Lung (tissue), 12 donors: ENCODE results near the gene VRK3. TPM values are rescaled to one million over a fixed set of nuclear protein-coding genes. Genes with fewer than 3 reads are reported as not detected.

Experiments
- ATAC-seq: fragments of 200-7000 bp; cut with Tn5 transposase; one replicate; pipeline ENCODE4 v1.9.1; 2020; ENCODE audit warnings: moderate number of reproducible peaks; ENCODE audit not compliant: insufficient read depth, low FRiP score
- DNase-seq, 3 donors: peaks; one replicate each; pipeline ENCODE4 v3.0.0-alpha.2; 2013 to 2017
- H3K27ac ChIP-seq, 2 donors: one replicate each; pipeline ENCODE4 v1.5.1; 2013; ENCODE audit warnings: mild to moderate bottlenecking in 2 of 2, moderate library complexity in 2 of 2, control low read depth in 1 of 2, inconsistent platforms in 1 of 2, low read depth in 1 of 2, low read length in 1 of 2
- H3K27me3 ChIP-seq, 3 donors: one replicate each; pipeline ENCODE4 v1.5.1; 2013; ENCODE audit warnings: low read length in 2 of 3; ENCODE audit not compliant: control insufficient read depth in 3 of 3, insufficient read depth in 3 of 3
- H3K36me3 ChIP-seq, 4 donors: one replicate each; pipeline ENCODE4 v1.5.1; 2013; ENCODE audit warnings: low read length in 4 of 4, mild to moderate bottlenecking in 1 of 4, moderate library complexity in 1 of 4; ENCODE audit not compliant: control insufficient read depth in 4 of 4, insufficient read depth in 4 of 4
- H3K4me1 ChIP-seq, 5 donors: one replicate each; pipeline ENCODE4 v1.5.1; 2013; ENCODE audit warnings: low read length in 5 of 5, mild to moderate bottlenecking in 2 of 5, moderate library complexity in 1 of 5; ENCODE audit not compliant: control insufficient read depth in 5 of 5, insufficient read depth in 5 of 5
- H3K4me3 ChIP-seq: one replicate; pipeline ENCODE4 v1.5.1; 2013; ENCODE audit warnings: mild to moderate bottlenecking, control low read depth, moderate library complexity
- H3K9ac ChIP-seq, 2 donors: one replicate each; pipeline ENCODE4 v1.5.1; 2013; ENCODE audit warnings: low read length in 2 of 2, control low read depth in 1 of 2; ENCODE audit not compliant: insufficient read depth in 1 of 2
- H3K9me3 ChIP-seq, 4 donors: one replicate each; pipeline ENCODE4 v1.5.1; 2013; ENCODE audit warnings: low read length in 3 of 4, mild to moderate bottlenecking in 1 of 4, moderate library complexity in 1 of 4; ENCODE audit not compliant: control insufficient read depth in 4 of 4, insufficient read depth in 3 of 4
- WGBS, 2 donors: extraction: QIAGEN DNeasy Blood & Tissue Kit; methylation state at CpG; one replicate each; pipeline ENCODE4 v1.1.7; 2013; 5-methylcytosine and 5-hydroxymethylcytosine counted together
- polyA plus RNA-seq, 2 donors: library from polyadenylated mRNA; stranded (reverse); fragments of 200-250 nt; gene quantifications; one replicate each; pipeline ENCODE4 v1.2.1, GENCODE V29; 2013
- total RNA-seq, 2 donors: library from RNA; depleted of rRNA in 1 of 2; stranded (reverse); fragments of >200 nt in 1 of 2; gene quantifications; one replicate each; pipeline ENCODE4 v1.2.1, GENCODE V29; 2014 to 2021
- TF ChIP-seq, protein P1 (sequence below): IDR thresholded peaks from 2 replicates; pipeline ENCODE4 v1.5.1; 2012; ENCODE audit warnings: mild to moderate bottlenecking; ENCODE audit errors: control extremely low read depth, extremely low read depth
- donor health status: control.
- donor health status: control.
- donor health status: Bipolar disorder and iron deficiency.
- donor health status: healthy.
- donor health status: DM: yes; HTN: yes; CAD: no.

Gene VRK3
- total and polyA plus RNA-seq, 4 donors = 15.7 to 48.0 (median 34.4) TPM

DNA sequence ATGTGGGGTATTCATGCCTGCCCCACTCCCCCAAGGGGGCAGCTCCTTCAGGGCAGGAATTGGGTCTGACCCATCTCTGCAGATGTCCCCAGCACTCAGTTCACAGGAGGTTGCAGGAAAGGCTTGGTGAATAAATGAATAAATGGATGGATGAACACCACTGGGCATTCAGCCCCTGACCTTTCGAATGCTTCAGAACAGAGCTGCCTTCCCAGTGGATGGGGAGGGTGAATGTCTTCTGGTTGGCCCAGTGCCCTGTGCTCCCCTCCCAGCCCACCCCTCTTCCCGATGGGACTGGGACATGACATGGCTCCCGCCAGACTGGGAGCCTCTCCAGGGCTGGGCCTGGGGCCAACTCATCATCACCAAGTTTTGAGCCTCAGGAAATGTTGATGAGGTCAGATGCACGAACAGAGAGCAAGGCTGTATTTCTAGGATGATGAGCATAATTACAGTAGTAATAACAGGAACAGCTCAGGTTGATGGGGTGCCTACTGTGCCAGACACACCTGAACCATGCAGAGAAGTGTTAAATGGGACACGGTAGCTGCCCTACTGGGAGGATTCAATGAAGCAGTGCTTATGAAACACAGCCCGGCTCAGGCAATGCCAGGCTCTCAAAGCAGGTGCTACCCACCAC, 25.7 kb downstream of the VRK3 start:
- no peak overlapping the region for H3K4me3 ChIP-seq
- H3K9me3 ChIP-seq = no peaks in the 10 kb centered on the region
- 72 to 83% methylated on average over 6 of the region's 6 CpGs for WGBS, 2 donors
- H3K27me3 ChIP-seq = no peaks in the 10 kb centered on the region
- DNase-seq (peak; percentile 55 to 71 (median 55)), ATAC-seq (no peak)
- peaks cover 13 to 74% (median 37%) of the 10 kb centered on the region in 4 donors for H3K36me3 ChIP-seq
- H3K9ac ChIP-seq = no peak overlapping the region
- H3K4me1 ChIP-seq = peaks cover 0 to 5% (median 0%) of the 10 kb centered on the region in 5 donors
- no peak overlapping the region for H3K27ac ChIP-seq
- TF ChIP-seq, protein P1, sequence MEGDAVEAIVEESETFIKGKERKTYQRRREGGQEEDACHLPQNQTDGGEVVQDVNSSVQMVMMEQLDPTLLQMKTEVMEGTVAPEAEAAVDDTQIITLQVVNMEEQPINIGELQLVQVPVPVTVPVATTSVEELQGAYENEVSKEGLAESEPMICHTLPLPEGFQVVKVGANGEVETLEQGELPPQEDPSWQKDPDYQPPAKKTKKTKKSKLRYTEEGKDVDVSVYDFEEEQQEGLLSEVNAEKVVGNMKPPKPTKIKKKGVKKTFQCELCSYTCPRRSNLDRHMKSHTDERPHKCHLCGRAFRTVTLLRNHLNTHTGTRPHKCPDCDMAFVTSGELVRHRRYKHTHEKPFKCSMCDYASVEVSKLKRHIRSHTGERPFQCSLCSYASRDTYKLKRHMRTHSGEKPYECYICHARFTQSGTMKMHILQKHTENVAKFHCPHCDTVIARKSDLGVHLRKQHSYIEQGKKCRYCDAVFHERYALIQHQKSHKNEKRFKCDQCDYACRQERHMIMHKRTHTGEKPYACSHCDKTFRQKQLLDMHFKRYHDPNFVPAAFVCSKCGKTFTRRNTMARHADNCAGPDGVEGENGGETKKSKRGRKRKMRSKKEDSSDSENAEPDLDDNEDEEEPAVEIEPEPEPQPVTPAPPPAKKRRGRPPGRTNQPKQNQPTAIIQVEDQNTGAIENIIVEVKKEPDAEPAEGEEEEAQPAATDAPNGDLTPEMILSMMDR = no peak

DNA sequence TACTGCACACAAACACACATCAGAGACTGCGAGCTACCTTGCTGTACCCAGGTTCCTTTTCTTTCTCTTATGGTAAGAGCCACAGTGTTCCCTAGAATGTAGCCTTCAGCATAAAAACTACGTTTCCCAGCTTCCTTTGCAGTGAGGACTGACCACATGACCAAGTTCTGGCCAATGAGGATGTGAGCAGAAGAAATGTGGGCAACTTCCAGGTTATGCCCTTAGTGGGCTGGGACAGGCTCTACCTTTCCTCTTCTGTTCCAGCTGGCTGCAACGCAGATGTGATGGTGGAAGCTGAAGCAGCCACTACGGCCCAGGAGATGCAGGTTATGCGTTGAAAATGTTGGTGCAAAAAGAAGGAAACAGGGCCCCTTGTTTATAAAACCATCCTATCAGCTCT, 27.5 kb downstream of the VRK3 start:
- H3K4me1 ChIP-seq = peaks cover 0 to 5% (median 0%) of the 10 kb centered on the region in 5 donors
- H3K27me3 ChIP-seq = no peaks in the 10 kb centered on the region
- H3K9ac ChIP-seq = no peak overlapping the region
- H3K9me3 ChIP-seq = no peaks in the 10 kb centered on the region
- peaks cover 21 to 74% (median 32%) of the 10 kb centered on the region in 4 donors for H3K36me3 ChIP-seq
- ATAC-seq = no peak
- DNase-seq = peak in 2 of 3 donors; percentile 24 to 33
- TF ChIP-seq, protein P1 = no peak
- no peak overlapping the region for H3K27ac ChIP-seq
- no peak overlapping the region for H3K4me3 ChIP-seq
- 84% methylated on average over 5 of the region's 5 CpGs for WGBS, 2 donors

DNA sequence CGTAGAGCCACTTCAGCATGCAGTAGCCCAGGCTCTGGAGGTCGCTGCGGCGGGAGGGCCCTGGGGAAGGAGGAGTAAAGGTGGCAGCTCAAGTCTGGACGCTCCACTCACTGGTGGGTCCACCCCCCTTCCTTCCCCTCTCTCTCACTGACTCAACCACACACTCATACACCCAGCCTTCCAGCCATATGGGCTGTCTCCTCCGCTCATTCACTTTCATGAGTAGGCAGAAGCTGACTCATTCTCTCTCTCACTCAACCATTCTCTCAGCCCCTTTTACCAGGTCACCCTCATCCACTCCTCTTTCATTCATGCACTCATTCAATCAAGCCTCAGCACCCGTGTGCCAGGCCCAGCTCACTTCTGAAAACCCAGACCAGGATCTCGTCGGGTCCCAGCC, 36.7 kb downstream of the VRK3 start:
- Histone ChIP-seq H3K9ac (no peak overlapping the region), H3K27me3 (no peaks in the 10 kb centered on the region), H3K4me3 (no peak overlapping the region), H3K4me1 (no peaks in the 10 kb centered on the region), H3K27ac (no peak overlapping the region), H3K36me3 (peaks cover 13 to 52% (median 42%) of the 10 kb centered on the region in 4 donors), H3K9me3 (no peaks in the 10 kb centered on the region)
- 94 to 95% methylated on average over 9 of the region's 9 CpGs for WGBS, 2 donors
- TF ChIP-seq, protein P1 = no peak
- no peak for ATAC-seq
- DNase-seq = no peak

DNA sequence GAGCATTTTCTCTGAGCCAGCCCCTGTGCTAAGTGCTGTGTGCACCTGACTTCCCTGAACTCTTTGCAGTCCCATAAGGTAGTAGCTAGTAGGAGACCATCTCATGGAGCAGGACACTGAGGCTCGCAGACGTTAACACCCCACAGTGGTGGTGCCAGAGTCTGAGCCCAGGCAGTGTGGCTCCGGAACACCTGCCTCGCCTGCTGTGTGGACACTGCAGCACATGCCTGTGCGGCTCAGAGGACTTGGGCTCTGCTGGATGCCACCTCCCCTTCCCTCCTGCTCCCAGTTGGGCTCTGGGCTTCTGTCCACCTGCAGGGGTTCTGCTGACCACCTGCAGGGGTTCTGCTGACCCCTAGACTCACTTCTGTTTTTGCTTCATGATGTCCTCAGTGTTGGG, 37.2 kb downstream of the VRK3 start:
- no peaks in the 10 kb centered on the region for H3K27me3 ChIP-seq
- H3K27ac ChIP-seq = no peak overlapping the region
- DNase-seq (no peak), ATAC-seq (no peak)
- no peaks in the 10 kb centered on the region for H3K4me1 ChIP-seq
- no peak overlapping the region for H3K4me3 ChIP-seq
- no peaks in the 10 kb centered on the region for H3K9me3 ChIP-seq
- peaks cover 13 to 52% (median 41%) of the 10 kb centered on the region in 4 donors for H3K36me3 ChIP-seq
- no peak overlapping the region for H3K9ac ChIP-seq
- TF ChIP-seq, protein P1 = no peak
- WGBS, 2 donors = 98 to 100% methylated on average over 5 of the region's 5 CpGs
